WI38 (cell line): ENCODE measurements around the gene WWOX.
"Not testable (repeated sequence)": the region's sequence is repeated elsewhere in the genome, so short reads cannot be mapped to it uniquely, and the experiment has no call there.

Source experiments
- H3K4me3 ChIP-seq: 2 replicates; pipeline ENCODE4 v1.5.1; 2011; ENCODE audit warnings: low read depth, mild to moderate bottlenecking, control low read depth, low read length
- CTCF ChIP-seq: IDR thresholded peaks from 2 replicates; pipeline ENCODE4 v1.5.1; 2012; ENCODE audit warnings: low read depth, mild to moderate bottlenecking, control low read depth, low read length

WWOX gene

GRCh38 chr16:78597809-78598570 is 498.5 kb downstream of the WWOX start:
- H3K4me3 ChIP-seq: no peak overlapping the region
- TF ChIP-seq CTCF: no peak

- TF ChIP-seq CTCF: no peak
Measured at GRCh38 chr16:78599271-78599670, 499.8 kb downstream of the WWOX start.

GRCh38 chr16:78604423-78605062 is 505.1 kb downstream of the WWOX start:
- not testable (repeated sequence) for H3K4me3 ChIP-seq

More at GRCh38 chr16:78599271-78599670, 499.8 kb downstream of the WWOX start:
- H3K4me3 ChIP-seq: no peak overlapping the region

GRCh38 chr16:78605548-78606101 is 506.2 kb downstream of the WWOX start:
- no peak for TF ChIP-seq CTCF
- H3K4me3 ChIP-seq: no peak overlapping the region

GRCh38 chr16:78606545-78606944 is 507.1 kb downstream of the WWOX start:
- TF ChIP-seq CTCF: no peak
- no peak overlapping the region for H3K4me3 ChIP-seq

- TF ChIP-seq CTCF: no peak
- H3K4me3 ChIP-seq: no peak overlapping the region
Measured at GRCh38 chr16:78607022-78607421, 507.6 kb downstream of the WWOX start.

GRCh38 chr16:78607465-78607864 is 508.0 kb downstream of the WWOX start:
- no peak for TF ChIP-seq CTCF
- no peak overlapping the region for H3K4me3 ChIP-seq
